ENCODE data around the gene C3orf52.

DNA sequence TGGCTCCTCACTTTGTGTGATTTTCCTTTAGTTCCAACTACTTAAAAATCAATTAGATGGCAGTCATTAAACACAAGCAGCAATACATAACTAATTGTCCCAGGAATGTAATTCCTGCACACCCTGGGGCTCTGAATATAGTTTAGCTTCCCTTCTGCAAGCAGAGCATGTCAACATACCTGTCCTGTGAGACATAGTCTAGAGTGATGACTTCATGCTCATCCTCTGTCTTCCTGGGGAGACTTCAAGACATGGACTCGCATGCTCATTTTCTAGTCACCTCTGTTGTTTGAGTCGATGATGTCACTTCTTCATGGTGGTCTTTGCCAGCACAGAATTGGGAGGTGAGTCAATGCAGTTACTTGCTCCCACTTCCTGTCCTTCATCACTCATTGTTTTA is 15.7 kb downstream of the C3orf52 start:
- TF ChIP-seq CTCF (IDR thresholded peaks at IDR 0.05) (no peak), POLR2A (IDR thresholded peaks at IDR 0.05) (no peak)

All from prostate gland (tissue), 2 donors.